Cardiac septum (tissue), 1 donor: ENCODE data around the gene H1-8. TPM values are rescaled to one million over a fixed set of nuclear protein-coding genes. Genes with fewer than 3 reads are reported as not detected.

ENCODE experiments used
- DNase-seq: peaks from one replicate; pipeline ENCODE4 v3.0.0-alpha.2; 2020; ENCODE audit warnings: low spot score
- intact Hi-C: fragments of 100-400 bp; cut with DNase I; formaldehyde crosslinking; loops from one replicate; pipeline ENCODE4 v1.14.0; 2022
- total RNA-seq: library from RNA; stranded (reverse); fragmentation: NEBNext Ultra II Directional; extraction: Animal tissue kit (Norgen Biotek cat#: 25700); gene quantifications from one replicate; pipeline ENCODE4 v1.2.1, GENCODE V29; 2021
- donor health status: DM: no; HTN: no; CAD: no.

H1-8 gene
- total RNA-seq, 1 donor from 2014 or later, result not detected

GRCh38 chr3:129583289-129583688 lies 40.3 kb downstream of the H1-8 start:
- intact Hi-C loops, result no loop called here
- no peak for DNase-seq

DNA sequence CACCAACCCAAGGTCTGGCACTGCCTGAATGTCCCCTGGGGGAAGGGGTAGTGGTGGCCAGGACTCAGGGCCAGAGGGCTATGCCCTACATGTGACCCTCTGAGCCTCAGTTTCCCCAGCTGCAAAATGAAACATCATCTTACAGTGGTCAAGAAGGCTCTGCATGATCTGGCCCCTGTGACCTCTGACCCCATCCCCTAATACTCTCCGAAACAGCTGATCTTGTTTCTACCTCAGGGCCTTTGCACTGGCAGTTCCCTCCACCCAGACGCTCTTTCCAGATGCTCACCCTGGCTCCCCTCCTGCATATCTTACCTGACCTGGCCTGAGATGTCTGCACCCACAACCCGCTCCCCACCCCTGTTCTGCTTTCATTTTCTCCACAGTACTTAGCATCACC lies 41.7 kb downstream of the H1-8 start:
- intact Hi-C loops, result no loop called here
- no peak for DNase-seq

DNA sequence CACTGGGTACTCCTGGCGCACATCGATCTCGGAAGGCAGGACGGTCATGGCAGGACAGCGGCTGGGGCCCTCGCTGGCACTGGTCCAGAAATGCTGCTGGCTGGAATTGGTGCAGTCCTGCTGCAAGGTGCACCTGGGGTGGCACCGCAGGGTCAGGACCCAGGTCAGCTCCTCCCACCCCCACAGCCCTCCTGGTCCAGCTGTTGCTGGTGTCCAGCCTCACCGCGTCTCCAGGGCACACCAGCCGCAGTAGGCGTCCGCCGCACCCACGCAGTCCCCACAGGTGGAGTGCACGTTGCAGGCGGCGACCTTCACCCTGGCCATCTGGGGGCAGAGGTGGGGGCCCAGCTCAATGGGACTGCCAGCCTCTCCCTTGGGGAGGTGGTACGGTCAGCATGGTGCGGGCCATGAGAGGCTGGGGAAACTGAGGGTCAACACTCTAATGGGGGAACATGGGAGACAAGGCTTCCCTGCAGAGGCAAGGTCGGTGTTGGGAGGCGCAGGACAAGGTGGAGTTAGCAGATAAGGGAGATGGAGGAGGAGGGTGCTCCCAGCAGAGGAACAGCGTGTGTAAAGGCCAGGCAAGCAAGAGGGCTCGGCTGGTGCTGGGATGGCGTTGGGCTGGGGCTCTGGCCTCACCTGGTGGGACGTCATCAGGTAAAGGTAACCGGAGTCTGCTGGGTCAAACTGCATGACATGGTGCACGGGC lies 43.1 kb downstream of the H1-8 start:
- intact Hi-C loops, result no loop called here
- no peak for DNase-seq

GRCh38 chr3:129586746-129587430 lies 43.9 kb downstream of the H1-8 start:
- DNase-seq, result no peak
- intact Hi-C loops, result no loop called here

GRCh38 chr3:129587566-129588210 lies 44.7 kb downstream of the H1-8 start:
- intact Hi-C loops, result no loop called here
- no peak for DNase-seq

- intact Hi-C loops, result no loop called here
- no peak for DNase-seq
Observed at GRCh38 chr3:129590215-129590614, 47.2 kb downstream of the H1-8 start.

DNA sequence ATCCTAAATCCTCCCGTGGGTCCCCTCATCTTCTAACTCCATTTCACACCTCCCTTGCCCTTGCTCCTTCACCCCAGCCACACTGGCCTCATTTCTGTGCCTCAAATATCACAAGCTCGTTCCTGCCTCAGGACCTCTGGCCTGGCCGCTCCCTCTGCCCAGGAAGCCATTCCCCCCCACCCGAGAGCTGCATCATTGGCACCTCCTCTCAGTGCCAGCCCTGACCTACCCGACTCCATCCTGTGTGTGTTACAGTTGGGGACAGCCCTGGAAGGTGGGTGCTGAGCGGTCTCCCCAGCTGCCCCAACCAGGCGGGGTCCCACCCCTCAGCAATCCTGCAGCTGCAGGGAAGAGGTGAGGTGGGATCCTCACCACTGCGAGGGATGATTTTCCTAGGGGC lies 49.0 kb downstream of the H1-8 start:
- no peak for DNase-seq
- intact Hi-C loops, result loop anchor here (2.0 kb wide), 1 partner anchor 15 kb away; the partner anchor contains the start of gene PLXND1

- DNase-seq, result peak; percentile 92
- intact Hi-C loops, result loop anchor here (2.0 kb wide), 1 partner anchor 14 kb away; the partner anchor contains the start of gene PLXND1
Observed at GRCh38 chr3:129592381-129593131, 49.6 kb downstream of the H1-8 start.

GRCh38 chr3:129593230-129593594 lies 50.2 kb downstream of the H1-8 start:
- intact Hi-C loops, result loop anchor here (2.0 kb wide), 1 partner anchor 14 kb away; the partner anchor contains the start of gene PLXND1
- DNase-seq, result no peak

- DNase-seq, result no peak
- intact Hi-C loops, result loop anchor here (2.0 kb wide), 2 partner anchors 13 to 33 kb away; partner anchors contain the start of gene PLXND1
Observed at GRCh38 chr3:129593595-129594339, 50.8 kb downstream of the H1-8 start.

DNA sequence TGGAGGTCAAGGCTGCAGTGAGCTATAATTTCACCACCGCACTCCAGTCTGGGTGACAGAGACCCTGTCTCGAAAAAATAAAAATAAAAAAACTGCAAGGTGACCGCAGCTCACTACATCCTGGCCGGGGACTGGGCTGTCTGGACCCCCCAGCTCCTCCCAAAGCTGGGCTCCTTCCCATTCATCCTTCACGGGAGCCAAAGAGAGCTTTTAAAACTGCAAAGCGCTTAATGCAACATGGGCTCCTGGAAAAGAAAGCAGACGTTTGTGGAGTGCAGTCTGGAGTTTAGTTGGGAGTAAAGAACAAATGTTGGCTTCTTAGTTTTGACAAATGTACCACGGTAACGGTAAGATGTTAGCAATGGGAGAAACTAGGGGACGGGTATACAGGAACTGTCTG lies 51.4 kb downstream of the H1-8 start:
- no peak for DNase-seq
- intact Hi-C loops, result loop anchor here (2.0 kb wide), 1 partner anchor 34 kb away; no protein-coding TSS in a partner anchor

DNA sequence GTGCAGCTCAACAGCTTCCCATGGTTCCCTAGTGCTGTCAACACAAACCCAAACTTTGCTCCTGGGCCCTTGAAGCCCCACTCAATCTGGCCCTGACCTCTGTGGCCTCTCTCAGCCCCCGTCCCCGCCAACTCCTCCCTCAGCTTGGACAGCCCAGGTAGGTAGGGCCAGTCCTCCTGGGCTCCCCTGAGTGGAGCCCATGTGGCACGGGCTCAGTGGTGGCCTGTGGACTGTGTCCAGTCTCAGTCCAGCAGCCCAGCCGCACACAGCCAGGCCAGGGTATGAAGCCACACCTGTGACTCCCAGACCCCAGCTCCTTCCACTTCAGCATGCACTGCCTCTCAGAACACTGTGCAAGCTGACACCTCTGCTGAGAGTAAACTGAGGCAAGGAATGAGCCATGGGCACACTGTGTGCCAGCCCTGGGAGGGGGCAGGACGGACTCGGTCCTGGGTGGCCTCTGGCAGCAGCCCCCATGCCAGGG lies 52.0 kb downstream of the H1-8 start:
- intact Hi-C loops, result loop anchor here (2.0 kb wide), 1 partner anchor 34 kb away; no protein-coding TSS in a partner anchor

DNA sequence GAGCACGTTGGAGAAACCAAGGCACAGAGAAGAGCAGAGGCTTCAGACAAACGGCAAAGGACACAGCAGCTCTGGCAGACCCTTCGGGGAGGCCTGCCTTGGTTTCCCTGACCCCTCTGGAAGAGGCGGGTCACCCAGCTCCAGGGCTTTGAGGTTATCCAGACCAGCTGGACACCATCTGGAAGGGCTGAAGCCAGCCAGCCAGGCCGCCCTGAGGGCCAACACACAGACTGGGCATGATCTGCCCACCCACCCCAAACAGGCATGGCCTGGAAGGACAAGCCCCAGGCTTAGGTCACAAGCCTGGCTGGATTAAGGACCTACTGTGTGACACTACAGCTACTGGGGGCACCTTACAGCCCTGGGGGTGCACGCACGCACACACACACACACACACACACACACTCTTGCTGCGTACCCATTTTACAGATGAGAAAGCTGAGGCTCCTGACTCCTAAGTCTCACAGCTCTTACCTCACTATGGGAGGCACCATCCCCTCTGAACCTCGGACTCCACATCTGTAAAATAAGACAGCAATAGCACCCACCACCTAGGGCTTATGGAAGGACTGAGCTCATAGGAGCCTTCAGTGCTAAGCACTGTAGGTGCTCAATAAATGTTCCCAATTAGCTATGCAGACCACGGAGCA lies 52.7 kb downstream of the H1-8 start:
- DNase-seq, result no peak
- intact Hi-C loops, result loop anchor here (2.0 kb wide), 1 partner anchor 35 kb away; no protein-coding TSS in a partner anchor

More for the DNA sequence above, 52.0 kb downstream of the H1-8 start:
- no peak for DNase-seq

GRCh38 chr3:129596194-129597086 lies 53.5 kb downstream of the H1-8 start:
- intact Hi-C loops, result no loop called here
- DNase-seq, result peak; percentile 94

DNA sequence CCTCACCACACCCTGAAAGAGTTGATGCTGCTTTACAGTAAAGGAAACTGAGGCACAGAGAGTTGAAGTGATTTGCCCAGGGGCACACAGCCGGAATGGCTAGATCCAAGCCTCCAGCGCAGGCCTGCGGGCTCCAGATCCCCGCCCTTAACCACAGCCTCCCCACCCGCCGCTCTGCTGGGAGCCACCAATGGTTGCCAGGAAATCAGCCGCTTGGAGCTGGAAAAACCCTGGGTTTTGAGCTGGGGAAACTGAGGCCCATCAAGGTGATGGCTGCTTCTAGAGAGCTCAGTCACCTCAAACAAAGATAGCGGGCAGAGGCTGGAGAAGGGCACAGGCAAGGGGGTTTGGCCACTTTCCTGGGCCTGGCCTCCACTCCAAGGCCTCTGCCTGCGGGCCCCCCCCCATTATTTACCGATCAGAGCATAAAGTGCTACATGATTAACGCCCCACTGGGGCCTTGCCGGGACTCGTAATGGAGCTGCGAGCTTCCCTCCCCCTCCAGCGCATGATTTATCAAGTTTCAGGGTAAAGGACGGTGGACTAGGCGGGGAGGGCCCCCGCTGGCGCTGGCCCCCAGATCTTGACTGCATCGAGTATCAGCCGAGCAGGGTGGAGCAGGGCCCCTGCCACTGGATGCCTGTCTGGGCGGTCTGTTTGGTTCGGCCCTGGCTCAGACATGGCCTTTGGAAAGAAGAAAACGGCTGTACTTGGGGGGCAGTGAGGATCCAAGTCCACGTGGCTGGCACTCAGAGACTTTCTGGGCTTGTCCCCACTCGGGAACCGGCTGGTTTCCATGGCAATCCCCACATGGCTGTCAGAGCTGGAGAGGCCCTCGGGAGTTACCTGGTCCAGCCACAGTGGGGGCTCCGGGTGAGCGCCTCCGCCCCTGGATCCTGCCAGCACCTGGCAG lies 54.4 kb downstream of the H1-8 start:
- DNase-seq, result no peak
- intact Hi-C loops, result no loop called here

DNA sequence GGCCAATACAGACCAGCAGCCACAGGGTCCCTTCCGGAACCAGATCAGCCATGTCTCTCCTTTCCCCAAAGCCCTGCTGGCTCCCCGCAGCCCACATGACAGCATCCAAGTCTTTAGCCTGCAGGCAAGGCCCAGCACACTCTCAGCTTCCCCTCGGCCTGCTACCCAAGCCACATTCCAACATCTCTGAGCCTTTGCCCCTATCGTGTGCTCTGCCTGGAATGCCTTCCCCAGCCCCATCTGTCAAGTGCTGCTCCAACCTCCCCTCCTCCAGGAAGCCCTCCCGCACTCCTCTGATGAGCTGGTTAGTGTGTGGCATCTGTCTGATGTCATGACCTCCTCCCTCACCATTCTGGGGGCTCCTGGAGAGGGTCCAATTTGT lies 55.0 kb downstream of the H1-8 start:
- intact Hi-C loops, result no loop called here
- no peak for DNase-seq
